Stimulated activated CD8-positive, alpha-beta memory T cell treated with anti-CD3 and anti-CD28 coated beads, Interleukin-4, amount 100 ng/mL, for 4 hours (primary cell): ENCODE results near the gene A2M.

Source experiments
- DNase-seq, 2 donors: peaks; one replicate each; pipeline ENCODE4 v3.0.0-alpha.2; 2020; ENCODE audit warnings: low read depth in 2 of 2, low spot score in 1 of 2

Gene A2M

DNA sequence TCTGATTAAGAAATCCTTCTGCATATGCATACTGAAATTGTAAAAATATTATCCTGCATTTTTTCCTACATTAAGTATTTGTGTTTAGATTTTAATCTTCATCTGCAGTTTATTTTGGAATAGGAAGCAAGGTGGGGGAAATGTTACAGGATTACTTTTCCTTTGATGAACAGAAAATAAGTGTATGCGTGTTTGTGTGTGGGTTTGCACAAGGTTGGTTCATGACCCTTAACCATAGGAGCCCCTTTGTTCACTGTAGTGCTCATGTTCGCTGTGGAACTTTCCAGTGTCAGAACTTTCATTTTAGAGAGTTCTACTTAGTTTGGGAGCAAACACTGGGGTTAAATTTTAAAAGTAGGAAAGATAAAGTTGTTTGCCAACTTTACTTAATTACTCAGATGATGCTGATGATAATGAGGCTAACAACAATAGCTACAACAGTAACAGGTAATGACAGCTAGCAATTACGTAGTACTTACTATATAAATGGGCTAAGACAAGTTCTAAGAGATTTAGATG, 6.4 kb upstream of the A2M start:
- no peak for DNase-seq

DNA sequence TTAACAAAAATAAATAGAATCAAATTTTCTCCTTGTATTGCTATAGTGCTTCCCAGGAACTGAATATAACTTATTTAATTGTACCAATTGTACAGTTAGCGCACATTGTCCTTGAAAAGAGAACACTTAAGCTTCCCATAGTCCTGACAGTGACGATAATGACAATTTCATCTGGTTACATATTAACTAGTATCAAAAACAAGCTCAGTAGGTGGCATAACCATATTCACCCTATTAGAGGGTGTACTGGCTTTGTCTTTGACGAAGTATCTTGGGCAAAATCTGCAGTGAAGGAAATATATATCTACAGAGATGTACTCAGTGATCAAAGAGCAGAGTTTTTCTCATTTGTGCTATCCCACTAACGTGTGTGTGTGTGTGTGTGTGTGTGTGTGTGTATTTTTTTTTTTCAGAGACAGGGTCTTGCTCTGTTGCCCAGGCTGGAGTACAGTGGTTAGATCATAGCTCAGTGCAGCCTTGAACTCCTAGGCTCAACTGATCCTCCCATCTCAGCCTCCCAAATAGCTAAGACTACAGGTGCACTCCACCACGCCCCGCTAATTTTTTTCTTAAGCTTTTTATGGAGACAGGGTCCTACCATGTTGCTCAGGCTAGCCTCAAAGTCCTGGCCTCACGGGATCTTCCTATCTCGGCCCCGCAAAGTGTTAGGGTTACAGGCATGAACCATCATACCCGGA, 4.9 kb upstream of the A2M start:
- DNase-seq, result no peak

DNA sequence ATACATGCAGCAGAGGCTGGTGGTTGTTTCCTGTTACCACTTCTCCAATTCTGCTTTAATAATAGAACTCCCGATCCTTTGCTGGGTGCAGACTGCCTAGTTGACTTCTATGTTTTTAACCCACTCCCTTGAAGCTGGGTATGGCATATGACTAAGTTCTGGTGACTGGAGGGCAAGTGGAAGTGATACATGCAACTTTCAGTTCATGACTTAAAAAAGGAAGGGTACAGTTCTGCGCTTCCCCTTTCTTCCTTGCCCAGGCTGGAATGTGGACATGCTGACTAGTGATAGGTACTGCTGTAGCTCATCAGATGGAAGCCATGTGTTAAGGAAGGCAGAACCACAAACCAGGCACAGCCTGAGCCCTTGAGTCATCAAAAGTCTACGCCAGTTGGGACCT, 2.4 kb upstream of the A2M start:
- DNase-seq, result no peak

DNA sequence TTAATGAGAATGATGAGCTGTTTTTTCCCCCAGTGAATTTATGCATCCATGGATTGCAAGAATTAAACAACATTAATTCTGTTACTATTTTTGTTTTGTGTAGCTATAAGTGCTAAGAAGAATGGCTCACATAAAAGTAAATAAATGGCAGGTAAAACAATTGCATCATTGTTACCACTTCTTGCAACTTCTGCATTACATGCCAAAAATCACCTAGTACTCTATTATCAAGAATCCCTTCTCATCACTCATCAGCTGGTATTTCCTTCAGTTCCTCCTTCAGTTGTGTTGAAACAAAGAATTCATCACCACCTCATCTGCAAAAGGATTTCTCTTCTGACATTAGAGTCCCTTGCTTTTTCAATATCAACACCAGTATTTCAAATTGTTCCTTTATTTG, 773 bp downstream of the A2M start:
- no peak for DNase-seq

DNA sequence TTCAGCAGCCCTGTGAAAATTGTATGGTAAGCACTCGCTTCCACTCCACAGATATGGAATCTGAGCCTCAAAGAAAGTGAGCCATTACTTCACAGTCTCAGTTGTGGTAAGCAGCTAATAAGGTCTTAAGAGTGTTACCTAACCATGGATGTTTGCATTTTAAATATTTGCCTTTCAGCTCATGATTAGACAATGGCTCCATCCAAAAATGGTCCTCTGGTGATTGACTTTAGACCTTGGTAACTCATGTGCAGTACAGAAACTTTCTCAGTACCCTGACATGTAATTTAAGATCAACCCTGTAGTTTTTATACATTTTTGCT, 1.8 kb downstream of the A2M start:
- no peak for DNase-seq

DNA sequence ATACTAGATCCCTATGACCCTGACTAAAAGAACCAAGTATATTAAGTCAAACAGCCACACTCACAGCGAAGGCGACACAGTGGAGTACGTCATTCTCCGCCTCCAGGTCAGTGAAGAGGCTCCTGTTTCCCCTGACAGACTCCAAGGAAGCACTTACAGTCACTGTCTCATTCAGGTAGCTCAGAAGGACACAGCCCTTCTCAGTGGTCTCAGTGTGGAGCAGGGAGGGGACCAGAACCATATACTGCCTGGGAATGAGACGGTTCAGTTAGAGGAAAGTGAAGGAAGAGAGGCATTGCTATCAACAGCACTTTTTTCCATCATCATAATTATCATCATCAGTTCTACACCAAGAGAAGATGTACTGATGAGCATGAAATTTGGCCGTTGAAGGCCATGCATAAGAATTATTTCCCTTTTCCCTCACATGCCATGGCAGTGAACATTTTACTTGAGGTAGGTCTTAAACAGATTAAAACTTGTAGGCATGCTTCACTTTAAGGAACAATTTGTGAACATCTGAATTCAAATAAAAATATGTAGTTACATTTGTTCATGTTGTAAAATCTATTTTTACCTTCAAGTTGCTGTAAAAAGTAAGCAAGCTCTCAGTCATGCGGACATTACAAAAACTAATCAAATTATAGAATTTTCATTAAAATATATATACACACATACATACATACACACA, 2.3 kb downstream of the A2M start:
- DNase-seq, result no peak

DNA sequence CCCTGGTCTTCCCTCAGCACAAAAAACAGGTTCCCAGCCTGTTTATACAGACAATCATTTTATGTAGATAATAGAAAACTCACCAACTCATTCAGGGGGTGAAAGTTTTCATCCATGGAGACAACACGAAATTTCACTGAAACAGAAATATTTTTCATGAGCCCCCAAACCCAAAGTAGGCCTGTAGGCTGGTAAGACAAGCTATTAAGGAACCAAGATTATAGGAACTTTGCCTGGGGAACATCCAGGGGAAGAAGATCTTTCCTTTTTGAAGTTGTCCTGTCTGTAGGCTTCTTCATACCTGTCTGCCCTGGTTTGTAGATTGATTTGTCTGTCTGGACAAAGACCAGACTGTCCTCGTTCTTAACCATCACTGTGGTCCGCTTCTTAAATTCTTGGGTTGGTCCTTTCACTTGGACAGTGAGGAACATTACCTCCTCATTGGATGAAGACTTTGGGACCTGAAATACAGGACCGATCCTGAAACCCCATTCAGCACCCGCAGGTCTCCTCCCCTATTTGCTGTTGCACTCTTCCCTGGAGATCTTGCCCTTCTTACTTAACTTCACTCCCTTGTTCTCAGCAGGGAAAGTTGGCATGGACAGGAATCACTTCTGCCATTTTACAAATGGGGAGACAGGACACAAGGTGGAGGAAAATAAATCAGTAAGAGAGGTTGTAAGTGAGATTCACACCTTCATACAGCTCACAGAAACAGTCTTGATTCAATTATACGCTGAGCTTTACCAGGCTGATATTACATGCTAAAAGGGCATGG, 3.5 kb downstream of the A2M start:
- DNase-seq, result no peak

DNA sequence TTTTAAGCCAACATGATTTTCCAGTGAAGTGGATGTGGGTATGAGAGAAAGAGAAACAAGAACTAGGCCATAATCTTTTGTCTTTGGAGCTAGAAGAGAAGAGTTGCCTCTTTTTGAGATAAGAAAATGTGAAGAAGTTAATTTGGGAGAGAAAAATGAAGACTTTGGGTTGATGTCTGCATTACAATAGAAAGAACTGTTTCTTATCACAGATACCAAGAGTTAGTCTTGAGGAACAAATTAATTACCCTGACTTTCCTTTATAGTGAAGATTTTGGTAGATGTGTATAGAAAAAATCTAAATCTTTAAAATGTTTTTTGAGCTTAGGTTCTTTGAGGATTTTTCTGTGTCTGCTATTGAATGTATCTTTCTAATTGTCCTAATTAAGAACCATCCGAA, 4.2 kb downstream of the A2M start:
- DNase-seq, result no peak

DNA sequence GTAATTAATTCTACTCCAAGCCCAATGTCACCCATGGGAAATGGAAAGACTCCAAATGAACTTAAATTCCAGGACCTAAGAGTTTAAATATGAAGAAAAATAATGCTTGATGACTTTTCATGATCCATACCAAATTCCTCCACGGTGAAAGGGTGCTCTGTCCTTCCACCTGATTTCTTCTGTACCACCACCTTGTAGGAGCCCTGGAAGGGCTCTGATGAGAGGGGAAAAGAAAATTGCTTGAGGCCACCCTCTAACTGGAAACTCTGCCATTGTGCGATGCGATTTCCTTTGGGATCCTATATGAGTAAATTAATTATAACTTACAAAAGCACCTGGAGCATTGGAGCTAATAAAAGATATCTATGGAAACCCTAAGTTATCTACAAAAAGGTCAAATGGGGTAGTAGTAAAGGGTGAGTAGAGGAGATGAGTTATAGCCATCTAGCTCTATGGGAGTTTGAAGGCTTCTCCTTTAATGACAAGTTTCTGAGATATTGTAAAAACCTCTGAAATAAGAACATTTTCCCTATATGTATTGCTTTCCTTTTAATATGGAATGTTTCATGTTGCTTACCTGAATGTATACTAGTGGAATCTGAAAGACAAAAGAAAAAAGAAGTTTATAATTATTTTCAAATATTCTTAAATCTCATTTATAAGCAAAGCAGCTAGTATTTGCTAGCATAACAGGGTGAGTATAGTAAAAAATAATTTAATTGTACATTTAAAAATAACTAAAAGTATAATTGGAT, 5.8 kb downstream of the A2M start:
- DNase-seq, result no peak

DNA sequence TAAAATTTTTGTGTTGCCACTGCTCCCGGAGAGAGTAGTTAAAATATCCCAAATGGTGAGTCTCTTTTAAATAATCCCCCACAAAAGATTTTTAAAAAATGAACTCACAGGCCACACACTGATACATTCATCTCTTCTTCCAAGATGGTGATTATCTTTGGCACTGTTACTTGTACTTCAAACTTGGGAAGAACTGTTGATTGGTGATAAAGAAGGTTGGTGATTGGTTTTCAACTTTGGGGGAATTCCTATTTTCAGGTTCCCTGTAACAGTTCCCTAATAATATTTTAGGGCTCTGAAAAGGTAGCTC, 6.6 kb downstream of the A2M start:
- no peak for DNase-seq

DNA sequence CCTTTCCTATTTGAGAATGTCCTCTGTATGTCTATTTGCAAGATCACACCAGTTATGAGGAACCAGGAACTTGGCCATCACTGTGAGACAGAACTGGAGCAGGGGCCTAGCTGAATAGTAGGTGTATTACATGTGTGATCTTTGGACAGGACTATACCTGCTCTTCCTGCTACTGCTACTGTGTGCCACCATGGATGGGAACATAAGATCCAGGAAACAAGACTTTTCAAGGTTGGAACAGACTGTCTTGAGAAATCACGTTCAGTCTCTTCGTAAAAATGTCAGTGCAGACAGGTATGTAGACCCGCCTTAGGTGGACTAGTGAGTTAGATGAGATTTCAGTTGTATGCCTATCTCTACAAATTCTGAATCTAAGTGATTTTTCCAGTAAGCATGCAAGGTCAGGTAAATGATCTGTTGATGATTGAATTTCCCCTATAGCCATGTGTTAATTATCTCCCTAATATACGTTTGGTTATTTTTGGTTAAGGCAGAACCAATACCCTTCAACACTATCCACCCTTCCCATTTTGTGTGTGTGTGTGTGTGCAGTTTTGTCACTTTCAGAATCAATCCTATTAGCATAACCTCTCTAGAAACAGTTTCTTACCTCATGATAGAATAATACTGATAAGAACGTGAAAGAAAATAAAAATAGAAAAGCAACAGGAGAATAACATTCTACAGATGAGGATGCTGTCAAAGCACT, 7.1 kb downstream of the A2M start:
- DNase-seq, result no peak

DNA sequence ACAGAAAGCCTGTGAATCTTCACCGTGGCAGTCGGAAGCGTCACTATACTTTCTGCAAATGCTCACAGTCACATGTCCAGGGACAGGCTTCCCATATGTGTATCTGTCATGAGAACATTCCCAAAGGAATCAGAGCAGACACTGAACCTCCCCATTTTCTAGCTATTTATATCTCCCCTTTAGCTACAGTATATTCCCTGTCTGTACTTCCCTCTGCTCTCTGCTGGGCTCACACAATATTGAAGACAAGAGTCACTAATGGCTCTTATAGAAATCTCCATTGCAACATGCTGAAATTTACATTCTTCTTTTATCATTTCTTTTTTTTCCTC, 8.2 kb downstream of the A2M start:
- DNase-seq, result no peak

DNA sequence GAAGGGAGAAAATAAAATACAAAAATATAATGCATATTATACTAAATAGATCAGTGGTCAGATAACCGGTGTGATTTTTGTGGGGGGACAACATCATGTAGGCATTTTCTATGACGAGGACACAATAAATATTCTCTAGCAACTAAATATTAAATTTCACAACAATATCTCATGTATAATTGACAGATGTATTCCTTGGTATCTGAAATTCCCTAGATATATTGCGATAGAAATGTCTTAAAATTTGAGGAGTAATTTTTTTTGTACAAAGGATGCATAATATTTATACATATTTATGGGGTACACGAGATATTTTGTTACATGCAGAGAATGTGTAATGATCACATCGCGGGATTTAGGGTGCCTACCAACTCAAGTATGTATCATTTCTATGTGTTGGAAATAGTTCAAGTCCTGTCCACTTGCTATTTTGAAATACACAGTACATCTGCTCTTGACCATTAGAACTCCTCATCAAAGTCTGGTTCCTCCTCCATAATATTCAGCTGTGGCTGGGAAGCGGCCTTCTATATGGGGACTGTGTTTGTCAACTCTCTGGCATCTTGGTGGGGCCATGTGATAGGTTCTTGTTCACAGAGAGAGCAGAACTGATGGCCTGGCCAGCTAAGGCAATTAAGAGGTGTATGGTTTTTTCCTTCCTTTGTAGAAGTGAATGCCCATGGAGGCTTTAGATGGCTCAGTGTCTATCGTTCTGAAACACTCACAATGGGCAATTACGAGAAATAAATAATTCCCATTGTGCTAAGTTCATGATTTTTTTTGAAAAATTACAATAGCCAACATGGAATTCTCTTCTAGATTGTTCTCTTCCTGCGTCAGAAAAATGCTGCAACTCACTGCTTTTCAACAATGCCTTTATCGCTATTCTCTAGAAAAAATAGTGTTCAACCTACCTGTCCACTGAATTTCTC, 8.8 kb downstream of the A2M start:
- DNase-seq, result no peak

DNA sequence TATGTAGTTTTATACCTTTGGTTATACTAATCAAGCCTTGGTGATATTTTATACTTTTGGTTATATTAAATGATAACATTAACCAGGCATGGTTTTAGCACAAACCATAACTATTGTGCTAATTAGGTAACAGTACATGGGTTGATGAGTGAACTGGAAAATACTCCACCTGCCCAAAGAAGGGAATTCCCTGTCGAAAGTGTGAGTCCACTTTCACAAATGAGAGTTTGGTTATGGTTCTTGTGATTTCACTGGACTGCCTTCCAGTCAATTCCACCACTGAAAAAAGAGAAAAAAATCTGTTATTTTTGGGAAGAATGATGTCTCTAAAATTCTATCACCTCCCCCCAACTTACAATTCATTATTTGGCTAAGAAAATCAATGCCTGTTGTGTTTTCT, 9.7 kb downstream of the A2M start:
- DNase-seq, result no peak

DNA sequence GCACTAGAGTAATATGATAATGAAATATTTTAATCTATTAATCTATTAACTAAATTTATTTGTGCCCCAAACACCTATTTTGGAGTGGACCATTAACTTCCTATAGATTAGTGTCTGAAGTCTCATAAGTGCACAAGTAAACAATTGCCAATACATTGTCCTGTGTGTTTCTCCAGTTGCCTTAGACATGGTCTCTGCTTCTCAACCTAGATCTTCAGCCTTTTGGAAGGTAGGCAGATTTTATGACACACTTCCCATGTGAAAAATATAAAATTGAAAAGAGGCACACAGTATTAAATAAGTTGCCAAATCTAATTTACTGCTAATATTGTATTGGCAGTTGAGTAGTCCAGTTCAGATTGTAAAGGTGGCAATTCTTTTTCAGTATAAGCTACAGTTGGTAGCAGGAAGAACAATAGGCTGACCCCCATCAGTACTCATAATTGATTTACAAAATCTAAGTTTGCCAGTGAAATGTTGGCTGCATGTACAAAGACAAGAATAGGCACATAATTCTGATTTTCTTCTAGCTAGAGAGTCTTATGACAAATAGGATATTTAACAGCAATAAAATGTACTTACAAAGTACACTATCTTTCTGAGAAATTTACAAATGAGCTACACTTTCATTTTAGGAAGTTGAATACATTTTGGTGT, 10.8 kb downstream of the A2M start:
- no peak for DNase-seq

DNA sequence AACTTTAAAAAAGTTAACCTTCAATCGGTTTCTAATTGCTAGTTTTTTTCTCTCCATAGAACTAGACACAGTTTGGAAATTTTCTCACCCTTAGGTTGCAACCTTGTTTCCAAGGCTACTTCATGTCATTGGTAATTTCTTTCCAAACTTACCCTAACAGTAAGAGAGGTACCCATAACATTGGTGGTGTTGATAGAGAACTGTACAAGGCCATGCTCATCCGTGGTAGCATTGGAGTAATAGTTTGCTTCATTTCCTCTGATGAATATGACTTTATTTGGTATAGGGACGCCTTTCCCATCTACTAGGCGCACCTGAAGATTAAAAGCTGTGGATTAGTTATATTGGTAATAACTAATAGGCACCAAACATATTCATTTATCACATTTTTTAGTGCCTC, 11.6 kb downstream of the A2M start:
- no peak for DNase-seq

DNA sequence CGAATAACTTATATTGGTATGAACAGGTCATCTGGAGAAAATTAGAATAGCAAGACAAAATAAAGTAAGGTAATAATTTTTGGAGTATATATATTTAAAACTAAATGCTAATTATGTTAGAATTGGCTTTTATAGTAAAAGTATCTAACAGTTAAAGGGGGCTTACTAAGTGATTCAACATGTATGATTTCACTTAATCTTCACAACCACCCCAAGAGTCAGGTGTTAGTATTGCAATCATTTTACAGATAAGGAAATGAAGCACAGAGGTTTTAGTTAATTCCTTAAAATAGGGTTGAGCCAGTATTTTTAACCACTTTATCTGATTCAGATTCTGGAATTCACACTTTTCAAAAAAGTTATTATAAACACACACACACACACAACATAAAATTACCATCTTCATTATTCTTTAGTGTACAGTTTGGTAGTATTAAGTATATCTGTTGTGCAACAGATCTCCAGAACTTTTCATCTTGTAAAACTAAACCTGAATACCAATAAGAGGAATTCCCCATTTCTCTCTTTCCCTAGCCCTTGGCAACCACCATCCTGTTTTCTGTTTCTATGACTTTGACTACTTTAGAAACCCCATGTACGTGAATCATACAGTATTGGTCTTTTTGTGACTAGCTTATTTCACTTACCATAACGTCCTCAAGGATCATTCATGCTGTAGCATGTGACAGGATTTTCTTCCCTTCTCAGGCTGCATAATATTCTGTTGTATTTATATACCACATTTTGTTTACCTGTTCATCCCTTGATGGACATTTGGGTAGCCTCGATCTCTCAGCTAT, 12.5 kb downstream of the A2M start:
- no peak for DNase-seq

DNA sequence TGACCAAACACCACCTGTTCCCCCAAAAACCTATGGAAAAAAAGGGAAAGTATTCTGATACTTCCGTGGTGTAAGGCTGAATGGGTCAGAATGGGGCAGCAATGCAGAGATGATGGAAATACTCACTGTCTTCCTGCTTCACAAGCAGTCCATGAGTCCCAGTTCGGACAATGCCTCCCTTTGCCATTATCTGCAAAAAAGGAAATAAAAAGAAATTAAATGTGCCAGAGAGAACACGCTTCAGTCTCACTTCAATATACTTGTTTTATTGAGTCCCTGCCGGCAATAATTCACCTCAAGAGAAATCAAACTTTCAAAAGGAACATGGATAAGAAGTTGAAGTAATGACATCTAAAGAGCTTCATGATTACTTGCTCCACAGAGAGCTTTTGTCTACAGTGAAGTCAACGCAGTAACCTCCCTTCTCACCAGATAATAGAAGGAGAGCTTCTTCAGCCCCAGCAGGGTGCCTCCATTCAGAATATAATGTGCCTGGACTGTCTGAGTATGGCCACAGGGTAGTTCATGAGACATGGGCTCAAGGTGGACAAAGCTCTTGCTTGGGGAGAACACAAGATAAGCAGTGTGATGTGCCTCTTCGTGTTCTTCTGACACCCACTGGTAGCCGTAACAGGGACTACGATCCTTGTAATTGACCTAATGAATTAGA, 14.6 kb downstream of the A2M start:
- DNase-seq, result no peak
